Smooth muscle cell (in vitro differentiated cells): ENCODE measurements around the gene DPEP3. TPM values are rescaled to one million over a fixed set of nuclear protein-coding genes. Genes with fewer than 3 reads are reported as not detected.

Experiments
- DNase-seq: peaks from one replicate; lab custom pipeline; 2025; ENCODE audit not compliant: unreplicated experiment; lab: John Stamatoyannopoulos, UW
- H2AFZ ChIP-seq: fragments of 200-600 bp; sonication (generic); 2 replicates; pipeline ENCODE4 v1.6.0; 2016; ENCODE audit warnings: antibody characterized with exemption, low read depth, mild to moderate bottlenecking
- H3F3A ChIP-seq: fragments of 200-600 bp; sonication (generic); 2 replicates; pipeline ENCODE4 v1.6.0; 2017; ENCODE audit warnings: antibody characterized with exemption, low read depth
- H3K27ac ChIP-seq: fragments of 200-600 bp; sonication (generic); 2 replicates; pipeline ENCODE4 v1.5.1; 2016; ENCODE audit warnings: low read depth, mild to moderate bottlenecking
- H3K27me3 ChIP-seq: fragments of 200-600 bp; sonication (generic); 2 replicates; pipeline ENCODE4 v1.6.1; 2016; ENCODE audit warnings: low read depth, mild to moderate bottlenecking
- H3K36me3 ChIP-seq: fragments of 200-600 bp; sonication (generic); 2 replicates; pipeline ENCODE4 v1.5.1; 2016; ENCODE audit warnings: low read depth
- H3K4me1 ChIP-seq: fragments of 200-600 bp; sonication (generic); 2 replicates; pipeline ENCODE4 v1.5.1; 2016; ENCODE audit warnings: low read depth
- H3K4me2 ChIP-seq: fragments of 200-600 bp; sonication (generic); 2 replicates; pipeline ENCODE4 v1.6.0; 2016; ENCODE audit warnings: mild to moderate bottlenecking
- H3K4me3 ChIP-seq: fragments of 200-600 bp; sonication (generic); 2 replicates; pipeline ENCODE4 v1.5.1; 2016; ENCODE audit warnings: mild to moderate bottlenecking
- H3K79me2 ChIP-seq: fragments of 200-600 bp; sonication (generic); 2 replicates; pipeline ENCODE4 v1.6.0; 2016; ENCODE audit warnings: low read depth, mild to moderate bottlenecking
- H3K9ac ChIP-seq: fragments of 200-600 bp; sonication (generic); 2 replicates; pipeline ENCODE4 v1.6.0; 2016; ENCODE audit warnings: low read depth
- H3K9me3 ChIP-seq: fragments of 200-600 bp; sonication (generic); replicated peaks from 2 replicates; pipeline ENCODE4 v1.5.1; 2016; ENCODE audit warnings: low read depth
- H4K20me1 ChIP-seq: fragments of 200-600 bp; sonication (generic); 2 replicates; pipeline ENCODE4 v1.6.0; 2016; ENCODE audit warnings: low read depth
- CTCF ChIP-seq: fragments of 200-600 bp; sonication (generic); IDR thresholded peaks from 2 replicates; pipeline ENCODE4 v1.5.1; 2017; ENCODE audit warnings: borderline replicate concordance, mild to moderate bottlenecking, antibody characterized with exemption; ENCODE audit not compliant: insufficient read depth, poor library complexity, severe bottlenecking
- WGBS: methylation state at CpG from one replicate; pipeline ENCODE4 v1.1.7; 2016; ENCODE audit warnings: low lambda C conversion rate; 5-methylcytosine and 5-hydroxymethylcytosine counted together
- polyA plus RNA-seq: library from polyadenylated mRNA; unstranded; fragments of >200 nt; fragmentation: Nextera tagmentation; extraction: Ambion mirVana; gene quantifications from 2 replicates; pipeline ENCODE4 v1.2.1, GENCODE V29; 2016
- total RNA-seq: library from RNA; depleted of rRNA; stranded (reverse); fragments of >200 nt; gene quantifications from 2 replicates; pipeline ENCODE4 v1.2.3, GENCODE V29; 2014

Gene DPEP3
- not detected in 2 replicates for total RNA-seq
- not detected in 2 replicates for polyA plus RNA-seq

- WGBS: 70% methylated on average over 60 of the region's 62 CpGs
- Histone ChIP-seq H3F3A (no peaks in the 10 kb centered on the region), H3K4me1 (no peaks in the 10 kb centered on the region), H3K9me3 (no peaks in the 10 kb centered on the region), H2AFZ (no peak within 1 kb of the TSS), H3K4me3 (no peak within 1 kb of the TSS), H3K27ac (no peak within 1 kb of the TSS), H3K9ac (no peak within 1 kb of the TSS), H3K4me2 (no peak within 1 kb of the TSS), H4K20me1 (no peaks in the 10 kb centered on the region), H3K27me3 (no peaks in the 10 kb centered on the region), H3K36me3 (no peaks in the 10 kb centered on the region), H3K79me2 (no peaks in the 10 kb centered on the region)
- DNase-seq: no peak
- peak; percentile 23 for TF ChIP-seq CTCF
Measured at GRCh38 chr16:67979955-67980678, at the start of gene DPEP3. Gene DPEP3 (minus strand): TSS chr16:67980499. CDS start chr16:67980380, 119 bp downstream.

- peaks cover 9% of the 10 kb centered on the region for H4K20me1 ChIP-seq
- no peak overlapping the region for H3K4me3 ChIP-seq
- no peaks in the 10 kb centered on the region for H3K27me3 ChIP-seq
- no peak overlapping the region for H3K27ac ChIP-seq
- no peak overlapping the region for H3K4me2 ChIP-seq
- H3K36me3 ChIP-seq: no peaks in the 10 kb centered on the region
- no peak for DNase-seq
- no peak for TF ChIP-seq CTCF
- 96% methylated on average over 3 of the region's 3 CpGs for WGBS
- peaks cover 4% of the 10 kb centered on the region for H3K79me2 ChIP-seq
- no peak overlapping the region for H2AFZ ChIP-seq
- no peak overlapping the region for H3K9ac ChIP-seq
- no peaks in the 10 kb centered on the region for H3K9me3 ChIP-seq
- H3K4me1 ChIP-seq: no peaks in the 10 kb centered on the region
- no peaks in the 10 kb centered on the region for H3F3A ChIP-seq
Measured at GRCh38 chr16:68028996-68029395, 48.7 kb upstream of the DPEP3 start.

- Histone ChIP-seq H3K4me2 (peak within 1 kb of the TSS; percentile 94), H3K27me3 (no peaks in the 10 kb centered on the region), H4K20me1 (no peaks in the 10 kb centered on the region), H3K9me3 (no peaks in the 10 kb centered on the region), H3K36me3 (no peaks in the 10 kb centered on the region), H3K79me2 (peaks cover 11% of the 10 kb centered on the region), H3F3A (no peaks in the 10 kb centered on the region), H3K27ac (peak within 1 kb of the TSS; percentile 84), H3K4me1 (peaks cover 4% of the 10 kb centered on the region), H2AFZ (peak within 1 kb of the TSS; percentile 92), H3K4me3 (peak within 1 kb of the TSS; percentile 72), H3K9ac (peak within 1 kb of the TSS; percentile 97)
- TF ChIP-seq CTCF: no peak
- DNase-seq: peak; percentile 76
- WGBS: under 1% methylated on average over 82 of the region's 84 CpGs
Measured at GRCh38 chr16:68022728-68023537, 42.6 kb upstream of the DPEP3 start, which contains the start of the genes DDX28 and DUS2. Gene DDX28 (minus strand): TSS chr16:68023232. CDS start chr16:68023202, 30 bp downstream. Gene DUS2 (plus strand): TSS chr16:68023284. CDS start chr16:68038024, 14,740 bp downstream.
